Gastroesophageal sphincter (tissue), 4 donors: ENCODE data around the gene THSD7A. TPM values are rescaled to one million over a fixed set of nuclear protein-coding genes. Genes with fewer than 3 reads are reported as not detected.

Source experiments
- ATAC-seq: fragments of 150-250 bp; one replicate; pipeline ENCODE4 v1.9.1; 2016; ENCODE audit warnings: mild to moderate bottlenecking, moderate library complexity
- H3K27ac ChIP-seq, 4 donors: fragments of 200-600 bp; sonication (generic) in 3 of 4; 1 replicate in 3 of 4; 2 replicates in 1 of 4; pipeline ENCODE4 v1.5.1; 2016 to 2019
- H3K27me3 ChIP-seq: fragments of 200-600 bp; sonication (generic); one replicate; pipeline ENCODE4 v1.5.1; 2019
- H3K36me3 ChIP-seq, 2 donors: fragments of 200-600 bp; sonication (generic); one replicate each; pipeline ENCODE4 v1.5.1; 2019; ENCODE audit warnings: control low read depth in 1 of 2
- H3K4me1 ChIP-seq, 3 donors: fragments of 200-600 bp; sonication (generic); 1 replicate in 2 of 3; 2 replicates in 1 of 3; pipeline ENCODE4 v1.5.1; 2016 to 2019; ENCODE audit warnings: control low read depth in 2 of 3
- H3K4me3 ChIP-seq, 2 donors: fragments of 200-600 bp; sonication (generic); one replicate each; pipeline ENCODE4 v1.5.1; 2019; ENCODE audit warnings: mild to moderate bottlenecking in 1 of 2, moderate library complexity in 1 of 2
- H3K9me3 ChIP-seq, 3 donors: fragments of 200-600 bp; sonication (generic); one replicate each; pipeline ENCODE4 v1.5.1; 2017 to 2019; ENCODE audit warnings: control low read depth in 2 of 3
- CTCF ChIP-seq, 4 experiments: fragments of 200-600 bp in 2 of 4; fragments of 450-650 bp in 2 of 4; sonication (generic) in 1 of 4; IDR thresholded peaks; one replicate each; pipeline ENCODE4 v1.5.1; 2017 to 2019; ENCODE audit warnings: antibody characterized with exemption in 4 of 4, mild to moderate bottlenecking in 2 of 4, moderate library complexity in 2 of 4
- EP300 ChIP-seq: sonication (generic); formaldehyde crosslinking; IDR thresholded peaks from one replicate; pipeline ENCODE4 v1.6.1; 2017; ENCODE audit warnings: antibody characterized with exemption, mild to moderate bottlenecking
- POLR2A ChIP-seq, 2 donors: fragments of 450-650 bp; IDR thresholded peaks; one replicate each; pipeline ENCODE4 v1.6.1; 2017; ENCODE audit warnings: antibody characterized with exemption in 2 of 2, mild to moderate bottlenecking in 2 of 2, moderate library complexity in 1 of 2
- POLR2AphosphoS5 ChIP-seq: sonication (generic); formaldehyde crosslinking; IDR thresholded peaks from one replicate; pipeline ENCODE4 v1.6.1; 2017; ENCODE audit warnings: antibody characterized with exemption
- WGBS, 2 donors: methylation state at CpG; one replicate each; pipeline ENCODE4 v1.1.5; 2018; ENCODE audit warnings: low coverage in 1 of 2; 5-methylcytosine and 5-hydroxymethylcytosine counted together
- total RNA-seq, 4 donors: library from RNA; depleted of rRNA; stranded (reverse); fragments of >200 nt; gene quantifications; one replicate each; pipeline ENCODE4 v1.1.0, GENCODE V29; 2016

THSD7A gene
- total RNA-seq, 4 donors from 2014 or later: 2.9 to 6.2 (median 3.9) TPM

GRCh38 chr7:11703829-11704228, 128.2 kb downstream of the THSD7A start:
- no peaks in the 10 kb centered on the region for H3K27me3 ChIP-seq
- H3K9me3 ChIP-seq: no peaks in the 10 kb centered on the region
- no peak overlapping the region for H3K4me3 ChIP-seq
- no peaks in the 10 kb centered on the region for H3K4me1 ChIP-seq
- no peaks in the 10 kb centered on the region for H3K36me3 ChIP-seq
- no peak for ATAC-seq
- H3K27ac ChIP-seq: no peak overlapping the region
- 92 to 100% methylated on average over 1 of the region's 1 CpG for WGBS, 2 donors
- TF ChIP-seq CTCF (IDR thresholded peaks at IDR 0.05): no peak
- no peak for TF ChIP-seq EP300
- no peak for TF ChIP-seq POLR2AphosphoS5
- TF ChIP-seq POLR2A (IDR thresholded peaks at IDR 0.05): no peak

GRCh38 chr7:11702938-11703337, 129.1 kb downstream of the THSD7A start:
- no peak for ATAC-seq
- 44 to 49% methylated on average over 4 of the region's 4 CpGs for WGBS, 2 donors
- H3K27ac ChIP-seq: no peak overlapping the region

GRCh38 chr7:11701829-11702560, 130.0 kb downstream of the THSD7A start:
- WGBS, 2 donors: 71 to 89% methylated on average over 4 to 6 of the region's 6 CpGs
- H3K4me1 ChIP-seq: no peaks in the 10 kb centered on the region
- no peak for ATAC-seq
- H3K27me3 ChIP-seq: no peaks in the 10 kb centered on the region
- H3K36me3 ChIP-seq: no peaks in the 10 kb centered on the region
- TF ChIP-seq POLR2A (IDR thresholded peaks at IDR 0.05) (no peak), POLR2AphosphoS5 (no peak), EP300 (no peak), CTCF (IDR thresholded peaks at IDR 0.05) (no peak)
- H3K9me3 ChIP-seq: no peaks in the 10 kb centered on the region
- no peak overlapping the region for H3K27ac ChIP-seq
- no peak overlapping the region for H3K4me3 ChIP-seq

More at GRCh38 chr7:11702938-11703337, 129.1 kb downstream of the THSD7A start:
- Histone ChIP-seq H3K4me1 (no peaks in the 10 kb centered on the region), H3K27me3 (no peaks in the 10 kb centered on the region), H3K36me3 (no peaks in the 10 kb centered on the region), H3K9me3 (no peaks in the 10 kb centered on the region), H3K4me3 (no peak overlapping the region)
- TF ChIP-seq POLR2A (IDR thresholded peaks at IDR 0.05) (no peak), CTCF (IDR thresholded peaks at IDR 0.05) (no peak), EP300 (no peak), POLR2AphosphoS5 (no peak)

- Histone ChIP-seq H3K4me3 (no peak overlapping the region), H3K9me3 (no peaks in the 10 kb centered on the region), H3K27me3 (no peaks in the 10 kb centered on the region), H3K27ac (no peak overlapping the region), H3K4me1 (no peaks in the 10 kb centered on the region), H3K36me3 (no peaks in the 10 kb centered on the region)
- TF ChIP-seq POLR2A (IDR thresholded peaks at IDR 0.05) (no peak), EP300 (no peak), CTCF (IDR thresholded peaks at IDR 0.05) (no peak), POLR2AphosphoS5 (no peak)
- 83 to 90% methylated on average over 5 of the region's 5 CpGs for WGBS, 2 donors
- no peak for ATAC-seq
Observed at GRCh38 chr7:11699666-11700065, 132.3 kb downstream of the THSD7A start.

- TF ChIP-seq CTCF (IDR thresholded peaks at IDR 0.05) (no peak), POLR2A (IDR thresholded peaks at IDR 0.05) (no peak), EP300 (no peak), POLR2AphosphoS5 (no peak)
- Histone ChIP-seq H3K9me3 (no peaks in the 10 kb centered on the region), H3K36me3 (no peaks in the 10 kb centered on the region), H3K27me3 (no peaks in the 10 kb centered on the region), H3K4me3 (no peak overlapping the region), H3K27ac (no peak overlapping the region), H3K4me1 (no peaks in the 10 kb centered on the region)
- WGBS, 2 donors: 54 to 56% methylated on average over 2 of the region's 2 CpGs
- ATAC-seq: no peak
Observed at GRCh38 chr7:11698384-11698871, 133.6 kb downstream of the THSD7A start.
